Hematopoietic multipotent progenitor cell treated with erythropoietin and hydrocortisone succinate and interleukin-3 and kit ligand, for 15 days (in vitro differentiated cells): Measurements from ENCODE around the gene JAML.
"Not testable (repeated sequence)": the region's sequence is repeated elsewhere in the genome, so short reads cannot be mapped to it uniquely, and the experiment has no call there.

ENCODE experiments used
- DNase-seq: peaks from one replicate; pipeline ENCODE4 v3.0.0-alpha.2; 2015; ENCODE audit warnings: low spot score

JAML gene

DNA sequence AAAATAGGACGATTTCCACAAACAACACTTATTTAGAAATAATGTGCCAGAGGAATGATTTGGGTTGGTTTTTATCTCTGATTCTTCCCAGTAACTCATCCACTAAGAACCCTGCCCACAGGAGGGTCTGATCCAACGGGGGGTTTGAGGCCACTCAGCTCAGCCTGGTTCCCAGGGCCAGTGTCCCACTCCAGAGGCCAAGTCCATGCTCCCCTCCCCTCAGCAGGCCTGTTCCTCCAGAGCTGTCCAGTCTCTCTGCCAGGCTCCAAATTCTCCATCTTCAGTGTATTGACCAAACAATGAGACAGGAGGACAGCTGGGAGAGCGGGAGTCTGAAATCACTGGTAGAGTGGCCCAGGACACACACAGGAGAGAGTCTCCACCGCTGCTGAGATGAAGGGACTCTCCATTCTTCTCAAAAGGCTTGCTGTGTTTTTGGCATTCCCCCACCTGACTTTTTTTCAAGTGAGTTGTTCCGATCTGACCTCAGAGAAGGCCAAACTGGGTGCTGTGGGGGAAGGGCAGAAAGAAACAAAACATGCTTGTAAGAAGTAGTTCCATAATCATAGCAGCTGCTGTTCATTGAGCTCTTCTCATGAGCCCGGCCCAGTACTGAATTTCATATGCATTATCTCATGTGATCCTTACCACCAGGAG is 30.8 kb downstream of the JAML start:
- no peak for DNase-seq

DNA sequence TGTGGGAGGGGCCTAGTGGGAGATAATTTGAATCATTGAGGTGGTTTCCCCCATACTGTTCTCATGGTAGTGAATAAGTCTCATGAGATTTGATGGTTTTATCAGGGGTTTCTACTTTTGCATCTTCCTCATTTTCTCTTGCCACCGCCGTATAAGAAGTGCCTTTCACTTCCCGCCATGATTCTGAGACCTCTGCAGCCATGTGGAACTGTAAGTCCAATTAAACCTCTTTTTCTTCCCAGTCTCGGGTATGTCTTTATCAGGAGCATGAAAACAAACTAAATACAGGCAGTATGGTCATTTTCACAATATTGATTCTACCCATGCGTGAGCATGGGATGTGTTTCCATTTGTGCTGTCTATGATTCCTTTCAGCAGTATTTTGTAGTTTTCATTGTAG is 32.0 kb downstream of the JAML start:
- DNase-seq: not testable (repeated sequence)

DNA sequence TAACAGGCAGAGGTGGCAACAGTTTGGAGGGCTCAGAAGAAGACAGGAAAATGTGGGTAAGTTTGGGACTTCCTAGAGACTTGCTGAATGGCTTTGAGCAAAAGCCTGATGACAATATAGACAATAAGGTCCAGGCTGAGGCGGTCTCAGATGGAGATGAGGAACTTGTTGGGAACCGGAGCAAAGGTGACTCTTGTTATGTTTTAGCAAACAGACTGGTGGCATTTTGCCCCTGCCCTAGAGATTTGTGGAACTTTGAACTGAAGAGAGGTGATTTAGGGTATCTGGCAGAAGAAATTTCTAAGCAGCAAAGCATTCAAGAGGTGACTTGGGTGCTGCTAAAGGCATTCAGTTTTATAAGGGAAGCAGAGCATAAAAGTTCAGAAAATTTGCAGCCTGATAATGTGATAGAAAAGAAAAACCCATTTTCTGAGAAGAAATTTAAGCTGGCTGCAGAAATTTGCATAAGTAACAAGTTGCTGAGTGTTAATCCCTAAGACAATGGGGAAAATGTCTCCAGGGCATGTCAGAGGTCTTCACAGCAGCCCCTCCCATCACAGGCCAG is 33.8 kb downstream of the JAML start:
- not testable (repeated sequence) for DNase-seq

DNA sequence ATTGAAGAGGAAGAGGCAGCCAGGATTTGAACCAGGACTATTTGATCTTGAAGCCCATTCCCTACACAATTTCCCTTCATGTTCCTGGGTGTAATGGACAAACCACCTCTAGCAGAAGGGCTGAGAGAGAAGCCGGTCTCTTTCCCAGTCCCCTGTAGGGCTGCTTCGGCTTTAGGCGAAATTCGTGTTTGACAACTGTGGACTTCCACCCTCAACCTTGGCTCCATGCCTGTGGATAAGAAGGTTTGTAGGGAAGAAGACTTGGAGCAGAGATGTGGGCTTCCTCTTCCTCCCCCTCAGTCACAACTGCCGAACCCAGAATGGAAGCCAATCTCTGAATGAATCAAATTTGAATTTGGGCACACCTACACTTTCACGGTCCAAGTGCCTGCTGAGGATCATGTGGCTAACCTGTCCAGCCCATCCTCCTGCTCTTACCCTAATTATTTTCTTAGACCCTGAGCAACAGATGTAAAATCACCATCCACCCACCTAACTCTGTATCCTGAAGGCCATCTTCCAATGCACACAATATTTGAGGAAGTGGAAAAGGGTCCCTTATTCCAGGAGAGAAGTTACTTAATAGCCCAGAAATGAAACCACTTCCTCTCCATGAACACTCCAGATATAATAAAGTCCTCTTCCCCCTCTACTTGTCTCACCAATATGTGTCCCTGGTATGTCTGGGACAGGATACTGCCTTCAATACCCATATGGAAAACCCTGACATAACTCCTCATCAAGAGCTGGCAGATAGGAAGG is 38.3 kb downstream of the JAML start:
- DNase-seq: no peak

DNA sequence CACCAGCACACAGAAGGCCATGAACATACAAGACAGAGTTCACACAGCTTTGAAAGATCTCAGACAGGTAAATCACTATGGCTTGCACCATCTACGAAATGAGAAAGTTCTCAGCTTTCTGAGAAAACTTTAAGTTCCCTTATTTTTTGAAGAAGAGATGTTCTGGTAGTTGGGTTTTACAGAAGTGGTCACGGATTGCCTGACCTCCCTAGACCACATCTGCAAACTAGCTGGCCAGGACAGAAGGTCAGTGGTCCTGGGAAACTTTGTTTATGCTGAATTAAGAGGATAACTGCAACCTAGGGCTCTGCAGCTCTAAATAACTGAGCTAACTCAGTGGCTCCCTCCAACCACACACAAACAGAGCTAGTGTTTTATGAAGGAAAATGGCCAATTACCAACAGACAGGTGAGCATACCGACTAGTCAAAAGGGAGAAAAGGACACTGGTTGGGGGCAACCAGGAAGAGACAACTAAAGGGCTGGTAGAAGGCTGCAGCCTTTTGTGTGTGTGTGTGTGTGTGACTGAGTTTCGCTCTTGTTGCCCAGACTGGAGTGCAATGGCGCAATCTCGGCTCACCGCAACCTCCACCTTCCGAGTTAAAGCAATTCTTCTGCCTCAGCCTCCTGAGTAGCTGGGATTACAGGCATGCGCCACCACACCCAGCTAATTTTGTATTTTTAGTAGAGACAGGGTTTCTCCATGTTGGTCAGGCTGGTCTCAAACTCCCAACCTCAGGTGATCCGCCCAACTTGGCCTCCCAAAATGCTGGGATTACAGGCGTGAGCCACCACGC is 39.8 kb downstream of the JAML start:
- DNase-seq: no peak

DNA sequence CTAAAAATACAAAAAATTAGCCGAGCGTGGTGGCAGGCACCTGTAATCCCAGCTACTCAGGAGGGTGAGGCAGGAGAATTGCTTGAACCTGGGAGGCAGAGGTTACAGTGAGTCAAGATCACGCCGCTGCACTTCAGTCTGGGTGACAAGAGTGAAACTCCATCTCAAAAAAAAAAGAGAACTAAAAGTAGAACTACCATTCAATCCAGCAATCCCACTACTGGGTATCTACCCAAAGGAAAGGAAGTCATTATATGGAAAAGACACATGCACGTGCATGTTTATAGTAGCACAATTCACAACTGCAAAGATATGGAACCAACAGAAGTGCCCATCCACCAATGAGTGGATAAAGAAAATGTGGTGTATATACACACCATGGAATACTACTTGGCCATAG is 41.1 kb downstream of the JAML start:
- DNase-seq: not testable (repeated sequence)

DNA sequence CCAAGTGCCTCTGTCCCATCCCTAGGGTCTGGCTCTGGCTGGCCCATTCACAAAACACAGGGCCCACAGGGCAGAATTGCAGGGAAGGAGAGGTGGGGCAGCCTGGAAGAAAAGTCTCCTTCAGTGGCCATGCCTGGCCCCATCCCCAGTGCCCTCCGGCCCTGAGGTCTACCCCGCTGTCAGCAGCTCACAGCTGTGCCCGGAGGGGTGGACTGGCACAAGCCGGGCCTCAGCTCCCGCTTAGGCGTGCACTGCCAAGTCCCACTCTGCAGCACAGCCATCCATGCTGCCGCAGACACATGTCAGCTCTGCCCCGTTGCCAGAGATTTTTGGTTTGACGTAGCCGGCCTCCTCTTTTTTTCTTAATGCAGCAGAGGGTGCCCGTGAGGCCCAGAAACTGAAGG is 44.5 kb downstream of the JAML start:
- no peak for DNase-seq

DNA sequence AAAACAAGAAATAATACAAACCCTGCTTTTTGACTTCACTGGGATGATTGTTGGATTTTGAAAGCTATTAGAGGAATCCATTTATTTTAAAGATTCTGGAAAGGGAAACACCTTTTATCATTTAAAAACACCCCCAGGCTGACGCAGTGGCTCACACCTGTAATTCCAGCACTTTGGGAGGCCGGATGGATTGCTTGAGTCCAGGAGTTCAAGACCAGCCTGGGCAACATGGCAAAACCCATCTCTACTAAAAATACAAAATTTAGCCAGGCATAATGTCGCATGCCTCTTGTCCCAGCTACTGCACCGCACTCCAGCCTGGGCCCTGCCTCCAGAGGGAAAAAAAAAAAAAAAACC is 48.1 kb downstream of the JAML start:
- no peak for DNase-seq

DNA sequence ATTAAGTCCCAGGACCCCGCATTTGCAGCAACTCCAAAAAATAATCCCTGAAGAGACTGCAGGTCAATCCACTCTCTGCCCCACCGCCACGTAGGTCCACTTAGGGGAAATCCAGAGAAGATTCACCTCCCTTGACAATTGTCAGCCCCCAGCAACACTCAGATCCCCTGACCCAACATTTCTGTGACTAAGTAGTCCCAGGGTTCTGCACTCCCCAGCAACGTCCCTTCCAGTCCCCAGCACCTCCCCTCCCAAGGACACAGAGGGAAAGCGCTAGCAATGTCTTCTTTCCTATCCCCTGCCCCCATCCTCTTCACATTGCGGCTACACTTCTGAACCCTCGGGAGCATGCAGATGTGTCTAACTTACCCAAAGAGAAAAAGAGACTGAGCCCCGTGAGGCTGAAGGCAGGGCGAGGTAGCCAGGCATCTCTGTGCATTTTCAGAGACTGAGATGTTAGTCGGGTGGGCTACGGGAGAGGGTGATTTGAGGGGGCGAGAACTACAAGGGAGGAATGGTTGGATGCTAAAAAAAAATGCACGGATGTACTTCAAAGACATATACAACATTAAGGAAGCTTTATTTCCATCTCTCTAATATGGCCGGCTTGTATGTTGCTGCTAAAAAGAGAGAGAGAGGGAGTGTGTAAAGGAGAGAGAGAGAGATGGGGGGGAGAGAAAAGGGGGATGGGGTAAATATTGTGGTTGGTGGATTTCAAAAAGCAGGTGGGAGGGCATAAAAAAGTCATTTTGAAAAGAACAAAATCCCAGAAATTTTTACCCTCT is 48.6 kb downstream of the JAML start, which contains the start of gene SCN2B:
SCN2B (minus strand) TSS at position 647 of the 785 bp plus-strand sequence; CDS start at position 439, 208 bp downstream.
- no peak for DNase-seq

DNA sequence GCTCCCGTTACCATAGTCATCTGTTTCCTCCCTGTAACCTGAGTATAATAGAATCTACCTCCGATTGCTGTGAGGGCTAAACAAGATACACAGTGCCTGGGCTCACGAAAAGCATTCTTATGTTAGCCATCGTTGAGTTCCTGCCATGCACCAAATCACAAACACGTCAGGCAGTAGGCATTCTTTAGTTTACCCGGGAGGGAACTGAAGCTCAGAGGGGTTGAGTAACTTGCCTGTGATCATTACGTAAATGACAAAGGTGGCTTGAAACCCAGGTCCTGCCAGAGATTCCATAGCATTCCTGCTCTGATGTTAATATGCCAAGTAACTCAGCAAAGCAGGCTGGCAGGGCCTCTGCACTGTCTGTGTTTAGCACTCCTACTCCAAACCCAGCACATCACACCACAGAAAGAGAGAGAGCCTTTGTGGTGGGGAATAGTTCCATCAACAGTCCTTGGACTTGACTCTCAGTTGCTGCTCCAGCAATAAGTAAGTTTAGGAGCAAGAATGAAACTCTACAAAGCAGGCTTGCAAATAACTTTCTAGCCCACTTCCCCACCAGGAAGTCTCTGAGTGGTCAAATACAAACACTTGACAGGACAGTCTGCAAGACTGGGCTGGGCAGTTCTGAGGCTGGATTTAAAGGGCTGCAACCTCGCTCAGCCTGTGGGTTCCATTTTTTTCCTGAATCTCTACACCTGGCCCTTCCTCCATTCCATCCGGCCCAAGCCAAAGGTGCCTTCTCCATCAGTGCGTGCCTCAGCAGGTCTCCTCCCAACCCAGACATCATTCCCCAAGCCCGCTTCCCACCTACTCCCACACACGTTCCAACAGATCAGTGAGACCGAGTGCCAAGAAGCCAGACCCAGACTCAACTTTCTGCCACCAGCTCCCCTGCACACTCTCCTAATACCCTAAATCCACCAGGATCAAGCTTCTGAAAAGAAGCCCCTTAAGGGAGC is 49.5 kb downstream of the JAML start:
- DNase-seq: no peak

DNA sequence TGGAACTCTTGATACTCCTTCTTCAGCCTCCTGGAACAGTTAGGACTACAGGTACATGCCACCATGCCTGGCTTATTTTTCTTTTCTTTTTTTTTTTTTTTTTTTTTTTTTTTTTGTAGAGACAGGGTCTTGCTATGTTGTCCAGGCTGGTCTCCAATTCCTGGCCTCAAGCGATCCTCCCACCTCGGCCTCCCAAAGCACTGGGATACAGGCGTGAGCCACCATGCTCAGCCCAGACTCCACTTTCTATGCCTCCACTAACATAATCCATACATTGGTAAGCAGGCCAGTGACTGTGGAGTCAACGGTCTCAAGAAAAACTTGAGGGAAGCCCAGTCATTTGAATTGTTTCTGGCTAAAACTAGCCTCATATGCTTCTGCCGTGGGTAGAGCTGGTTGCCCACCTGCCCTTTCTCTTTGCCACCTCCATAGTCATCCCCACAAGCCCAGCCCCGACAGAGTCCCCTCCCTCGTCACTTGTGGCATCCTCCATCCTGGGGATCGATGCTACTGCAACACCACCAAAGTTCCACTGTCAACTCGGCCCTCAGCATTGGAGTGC is 50.7 kb downstream of the JAML start:
- DNase-seq: no peak

DNA sequence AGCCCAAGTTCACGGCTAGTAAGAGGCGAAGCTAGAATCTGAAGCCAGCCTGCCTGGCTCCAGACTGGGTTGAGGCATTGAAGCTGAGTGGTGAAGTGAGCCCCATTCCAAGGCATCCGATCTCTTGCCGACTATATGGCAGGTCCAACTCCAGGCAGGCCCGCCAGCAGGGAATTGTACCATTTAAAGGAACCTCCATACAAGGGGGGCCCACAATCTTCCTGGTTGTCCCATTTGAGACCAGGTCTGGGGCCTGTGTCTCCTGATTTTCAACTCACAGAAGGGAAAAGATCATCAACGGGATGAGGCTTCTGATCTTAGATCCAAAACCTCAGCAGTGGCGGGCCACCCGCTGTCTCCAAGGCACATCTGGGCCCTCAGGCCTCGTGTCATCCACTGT is 52.5 kb downstream of the JAML start:
- DNase-seq: no peak

DNA sequence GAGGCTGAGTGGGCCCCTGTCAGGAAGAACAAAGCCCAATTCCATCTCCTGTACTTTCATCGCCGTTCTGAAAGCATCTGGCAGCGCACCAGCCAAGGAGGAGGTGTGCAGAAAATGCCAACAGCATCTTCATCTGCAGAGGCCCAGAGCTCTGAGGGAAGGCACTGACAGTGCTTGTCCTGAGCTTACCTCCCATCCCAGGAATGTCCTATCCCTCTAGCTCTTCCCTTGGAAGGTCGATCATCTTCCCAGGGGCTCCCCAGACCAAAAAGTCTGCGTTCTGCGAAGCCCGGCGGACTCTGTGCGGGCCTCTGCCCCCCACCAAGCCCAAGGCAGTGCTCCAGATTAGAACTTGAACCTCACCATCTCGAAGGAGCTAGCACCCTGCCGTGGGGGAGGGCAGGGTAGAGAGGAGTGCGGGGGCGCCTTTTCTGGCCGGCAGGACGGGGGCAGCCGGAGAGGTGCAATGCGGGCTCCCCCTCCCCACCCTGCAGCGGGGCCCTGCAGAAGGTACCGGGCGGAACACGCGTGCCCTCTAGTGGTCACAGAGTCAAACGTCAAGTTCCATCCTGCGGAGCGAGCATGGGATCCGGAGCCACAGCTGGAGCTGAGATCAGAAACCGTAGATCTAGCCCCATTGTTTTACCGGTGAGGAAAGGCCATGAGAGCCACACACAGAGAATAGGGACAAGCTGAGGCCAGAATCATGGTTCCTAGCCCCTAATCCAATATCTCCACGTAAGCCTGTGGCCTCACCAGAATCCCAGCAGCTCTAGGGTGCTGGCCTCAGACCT is 53.3 kb downstream of the JAML start:
- peak; percentile 60 for DNase-seq

DNA sequence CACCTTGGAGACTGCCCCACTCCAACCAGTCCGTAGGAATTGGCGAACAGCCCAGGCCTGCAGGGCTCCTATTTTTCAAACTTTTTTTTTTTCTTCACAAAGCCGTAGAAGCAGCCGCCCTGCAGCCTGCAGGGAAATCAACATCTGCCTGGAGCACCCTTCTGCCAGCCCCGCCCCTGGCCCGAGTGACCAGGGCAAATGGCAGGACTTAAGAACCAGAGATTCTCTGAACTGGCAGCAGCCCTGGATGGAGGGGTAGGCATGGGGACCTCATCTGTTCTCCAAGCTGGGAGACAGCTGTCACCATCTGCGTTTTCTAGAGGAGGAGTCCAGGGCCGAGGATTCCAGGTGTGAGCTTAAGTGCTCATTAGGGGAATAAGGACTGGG is 53.9 kb downstream of the JAML start:
- no peak for DNase-seq

DNA sequence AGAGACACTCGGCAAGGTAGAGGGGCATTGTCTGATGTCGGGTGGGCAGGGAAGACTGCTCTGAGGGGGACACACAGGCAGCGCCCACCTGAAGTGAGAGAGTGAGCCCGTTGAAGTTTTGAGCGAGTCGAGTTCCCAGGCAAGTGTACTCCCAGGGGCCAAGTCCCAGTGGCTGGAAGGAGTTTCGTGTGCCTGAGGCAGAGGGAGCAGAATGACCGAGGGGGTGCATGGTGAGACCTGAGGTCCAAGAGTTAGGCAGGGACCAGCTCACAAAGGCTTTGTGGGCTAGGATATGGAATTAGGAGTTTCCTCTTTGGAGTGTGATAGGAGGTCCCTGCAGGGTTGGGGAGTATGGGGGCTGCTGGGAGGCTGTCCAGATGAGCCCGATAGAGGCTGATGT is 54.6 kb downstream of the JAML start:
- DNase-seq: no peak

DNA sequence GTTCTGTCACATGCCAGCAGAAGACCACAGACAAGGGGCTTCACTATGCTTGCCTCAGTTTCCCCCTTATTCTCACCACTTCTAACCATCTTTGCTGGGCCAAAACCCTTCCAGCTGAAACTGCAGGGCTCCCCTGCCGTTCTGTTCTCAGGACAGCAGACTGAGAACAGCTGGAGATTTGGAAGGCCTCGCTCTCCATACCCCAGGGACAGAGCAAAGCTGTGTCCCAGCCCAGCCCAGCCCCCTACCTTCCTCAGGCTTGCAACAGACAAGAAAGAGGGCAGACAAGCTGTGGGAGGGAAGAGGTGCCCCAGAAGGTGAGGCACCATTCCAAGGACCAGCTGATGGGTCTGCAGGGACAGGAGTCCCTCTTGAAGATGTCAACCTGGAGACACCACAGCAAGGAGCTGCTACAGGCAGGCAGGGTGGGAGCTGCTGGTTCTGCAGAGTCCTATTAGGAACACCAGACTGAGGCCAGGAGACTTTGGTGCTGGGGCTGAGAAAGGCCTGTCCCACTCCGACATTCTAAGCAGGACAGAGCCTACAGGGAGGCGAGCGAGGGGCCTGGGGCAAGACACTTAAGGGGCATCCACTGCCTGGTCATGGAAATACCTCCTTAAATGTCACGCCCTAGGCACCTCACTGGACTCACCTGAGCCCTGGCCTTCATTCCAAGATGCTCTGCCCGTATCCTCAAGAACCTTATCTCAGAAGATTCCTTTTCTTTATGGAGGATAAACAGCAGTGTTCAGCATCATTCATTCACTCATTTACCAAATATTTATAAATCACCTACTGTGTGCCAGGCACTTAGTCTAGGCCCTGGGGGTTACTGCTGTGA is 55.3 kb downstream of the JAML start:
- DNase-seq: no peak

DNA sequence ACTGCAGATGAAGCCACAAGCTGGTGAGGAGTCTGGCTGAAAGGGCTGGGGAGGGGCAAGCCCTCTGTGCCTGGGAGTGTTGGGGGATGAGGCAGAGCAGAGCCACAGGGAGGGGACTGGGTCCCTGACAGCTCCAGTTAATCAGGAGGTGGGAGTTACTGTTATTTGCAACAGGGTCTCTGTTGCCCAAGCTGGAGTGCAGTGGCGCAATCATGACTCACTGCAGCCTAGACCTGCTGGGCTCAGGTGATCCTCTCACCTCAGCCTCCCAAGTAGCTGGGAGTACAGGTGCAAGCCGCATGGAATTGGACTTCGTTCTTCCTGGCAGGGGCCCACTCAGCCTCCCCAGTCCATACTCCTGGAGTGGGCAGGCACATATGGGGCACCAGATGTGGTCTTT is 56.1 kb downstream of the JAML start:
- no peak for DNase-seq

DNA sequence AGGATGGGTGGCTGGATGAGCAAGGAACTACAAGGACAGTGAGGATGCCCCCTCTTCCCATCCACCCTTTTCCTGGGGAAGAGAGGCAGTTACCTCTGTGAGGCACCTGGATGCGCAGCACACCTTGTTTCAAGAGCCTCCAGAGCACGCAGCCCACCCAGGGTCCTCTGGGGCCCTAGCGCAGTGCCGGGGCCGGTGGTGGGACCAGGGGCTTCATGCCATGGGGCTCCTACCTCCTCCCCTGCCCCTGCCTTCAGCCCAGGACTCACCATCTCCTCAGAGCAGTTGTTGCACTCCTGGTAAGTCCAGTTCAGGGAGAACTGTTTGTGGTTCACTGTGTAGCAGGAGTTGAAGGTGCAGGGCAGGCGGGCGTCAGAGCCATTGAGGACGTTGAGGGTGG is 56.5 kb downstream of the JAML start:
- no peak for DNase-seq

DNA sequence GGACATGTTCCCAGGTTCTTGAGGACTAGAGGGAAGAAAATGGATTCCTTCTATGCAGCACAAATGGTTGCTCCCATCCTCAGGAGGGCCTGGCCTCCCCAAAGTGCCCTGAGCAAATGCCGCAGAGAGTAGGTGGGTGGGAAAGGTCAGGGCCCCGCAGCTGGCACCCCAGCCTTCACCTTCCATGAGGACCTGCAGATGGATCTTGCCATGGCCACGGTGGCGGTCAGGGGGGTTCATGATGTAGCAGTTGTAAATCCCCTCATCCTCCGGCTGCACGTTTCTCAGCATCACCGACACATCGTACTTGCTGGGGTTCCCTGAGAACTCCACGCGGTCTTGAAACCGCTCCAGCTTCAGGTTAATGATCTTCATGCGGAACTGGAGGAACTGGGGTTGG is 56.9 kb downstream of the JAML start:
- DNase-seq: no peak
